ENCODE data around the gene GPRC6A.

The GPRC6A gene

DNA sequence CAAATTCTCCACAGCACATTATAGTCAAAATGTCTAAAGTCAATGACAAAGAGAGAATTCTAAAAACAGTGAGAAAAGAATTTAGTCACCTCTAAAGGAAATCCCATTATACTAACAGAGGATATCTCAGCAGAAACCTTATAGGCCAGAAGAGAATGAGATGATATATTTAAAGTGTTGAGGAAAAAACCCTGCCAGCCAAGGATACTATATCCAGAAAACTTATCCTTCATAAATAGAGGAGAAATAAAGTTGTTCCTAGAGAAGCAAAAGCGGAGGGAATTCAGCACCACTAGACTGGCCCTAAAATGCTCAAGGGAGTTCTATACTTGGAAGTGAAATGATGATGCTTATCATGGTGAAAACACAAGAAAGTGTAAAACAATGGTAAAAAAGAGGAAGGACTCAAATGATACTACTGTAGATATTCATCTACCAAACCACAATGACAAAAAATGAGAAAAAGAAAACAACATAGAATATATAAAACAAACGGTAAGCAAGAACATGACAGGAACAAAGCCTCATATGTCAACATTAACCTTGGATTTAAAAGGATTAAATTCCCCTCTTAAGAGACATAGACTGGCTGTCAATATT is 16.7 kb downstream of the GPRC6A start:
- Histone ChIP-seq H3K9me3 (ENCODE audit: control insufficient read depth, low read length) (no peaks in the 10 kb centered on the region), H3K4me1 (no peaks in the 10 kb centered on the region), H3K36me3 (ENCODE audit: control insufficient read depth, insufficient read depth, low read length) (no peaks in the 10 kb centered on the region), H2AFZ (no peak overlapping the region), H3K9ac (no peak overlapping the region), H3K27ac (no peak overlapping the region), H3K27me3 (ENCODE audit: control insufficient read depth, insufficient read depth, low read length) (no peaks in the 10 kb centered on the region), H3K79me2 (no peaks in the 10 kb centered on the region), H3K4me2 (ENCODE audit: low read length) (no peak overlapping the region), H3K4me3 (ENCODE audit: low read depth, low read length) (no peak overlapping the region)
- TF ChIP-seq CTCF (IDR thresholded peaks at IDR 0.05): no peak

- H3K4me3 ChIP-seq (ENCODE audit: low read depth, low read length): no peak overlapping the region
- no peak overlapping the region for H3K4me2 ChIP-seq (ENCODE audit: low read length)
- no peak for TF ChIP-seq CTCF (IDR thresholded peaks at IDR 0.05)
- H3K27ac ChIP-seq: no peak overlapping the region
- no peaks in the 10 kb centered on the region for H3K4me1 ChIP-seq
- no peaks in the 10 kb centered on the region for H3K79me2 ChIP-seq
- no peaks in the 10 kb centered on the region for H3K36me3 ChIP-seq (ENCODE audit: control insufficient read depth, insufficient read depth, low read length)
- no peaks in the 10 kb centered on the region for H3K9me3 ChIP-seq (ENCODE audit: control insufficient read depth, low read length)
- H3K27me3 ChIP-seq (ENCODE audit: control insufficient read depth, insufficient read depth, low read length): no peaks in the 10 kb centered on the region
- H3K9ac ChIP-seq: no peak overlapping the region
- H2AFZ ChIP-seq: no peak overlapping the region
Observed at GRCh38 chr6:116801971-116802370, 26.9 kb downstream of the GPRC6A start.

GRCh38 chr6:116799945-116800344 is 28.9 kb downstream of the GPRC6A start:
- H3K27me3 ChIP-seq (ENCODE audit: control insufficient read depth, insufficient read depth, low read length): no peaks in the 10 kb centered on the region
- no peak for TF ChIP-seq CTCF (IDR thresholded peaks at IDR 0.05)
- H3K36me3 ChIP-seq (ENCODE audit: control insufficient read depth, insufficient read depth, low read length): no peaks in the 10 kb centered on the region
- H3K27ac ChIP-seq: no peak overlapping the region
- no peak overlapping the region for H3K4me3 ChIP-seq (ENCODE audit: low read depth, low read length)
- H3K4me1 ChIP-seq: no peaks in the 10 kb centered on the region
- H2AFZ ChIP-seq: no peak overlapping the region
- H3K9me3 ChIP-seq (ENCODE audit: control insufficient read depth, low read length): no peaks in the 10 kb centered on the region
- H3K9ac ChIP-seq: no peak overlapping the region
- no peak overlapping the region for H3K4me2 ChIP-seq (ENCODE audit: low read length)
- H3K79me2 ChIP-seq: no peaks in the 10 kb centered on the region

- Histone ChIP-seq H3K4me3 (ENCODE audit: low read depth, low read length) (no peak overlapping the region), H3K36me3 (ENCODE audit: control insufficient read depth, insufficient read depth, low read length) (no peaks in the 10 kb centered on the region), H2AFZ (no peak overlapping the region), H3K9me3 (ENCODE audit: control insufficient read depth, low read length) (no peaks in the 10 kb centered on the region), H3K79me2 (no peaks in the 10 kb centered on the region), H3K27me3 (ENCODE audit: control insufficient read depth, insufficient read depth, low read length) (no peaks in the 10 kb centered on the region), H3K4me1 (no peaks in the 10 kb centered on the region), H3K27ac (no peak overlapping the region), H3K9ac (no peak overlapping the region), H3K4me2 (ENCODE audit: low read length) (no peak overlapping the region)
- TF ChIP-seq CTCF (IDR thresholded peaks at IDR 0.05): no peak
Observed at GRCh38 chr6:116797585-116797984, 31.3 kb downstream of the GPRC6A start.

- H2AFZ ChIP-seq: peak overlapping the region; percentile 1
- H3K4me3 ChIP-seq (ENCODE audit: low read depth, low read length): no peak overlapping the region
- H3K9ac ChIP-seq: no peak overlapping the region
- H3K36me3 ChIP-seq (ENCODE audit: control insufficient read depth, insufficient read depth, low read length): no peaks in the 10 kb centered on the region
- no peak overlapping the region for H3K27ac ChIP-seq
- H3K4me1 ChIP-seq: no peaks in the 10 kb centered on the region
- H3K27me3 ChIP-seq (ENCODE audit: control insufficient read depth, insufficient read depth, low read length): no peaks in the 10 kb centered on the region
- no peaks in the 10 kb centered on the region for H3K79me2 ChIP-seq
- H3K9me3 ChIP-seq (ENCODE audit: control insufficient read depth, low read length): no peaks in the 10 kb centered on the region
- no peak for TF ChIP-seq CTCF (IDR thresholded peaks at IDR 0.05)
- H3K4me2 ChIP-seq (ENCODE audit: low read length): no peak overlapping the region
Observed at GRCh38 chr6:116793224-116793623, 35.7 kb downstream of the GPRC6A start.

Measured in parathyroid adenoma (tissue), 2 donors.